ENCODE results near the gene CDKN2B.
A peak's percentile ranks its signal among the peaks of the same experiment; 100 is the strongest.
"Not testable (repeated sequence)": the region's sequence is repeated elsewhere in the genome, so short reads cannot be mapped to it uniquely, and the experiment has no call there.

CDKN2B gene

GRCh38 chr9:22008717-22009505 lies at the start of gene CDKN2B:
TSS of gene CDKN2B (minus strand) at chr9:22009305. CDS start at chr9:22008953, 352 bp downstream.
- peak; percentile 92 for DNase-seq

GRCh38 chr9:22057972-22058371 lies 48.9 kb upstream of the CDKN2B start:
- DNase-seq, result not testable (repeated sequence)

GRCh38 chr9:22056402-22056801 lies 47.3 kb upstream of the CDKN2B start:
- DNase-seq, result no peak

GRCh38 chr9:22055090-22055489 lies 46.0 kb upstream of the CDKN2B start:
- DNase-seq, result no peak

GRCh38 chr9:22054529-22054928 lies 45.4 kb upstream of the CDKN2B start:
- DNase-seq, result no peak

- DNase-seq, result no peak
These were observed 45.0 kb upstream of the CDKN2B start for GRCh38 chr9:22054076-22054475.

GRCh38 chr9:22053178-22053577 lies 44.1 kb upstream of the CDKN2B start:
- DNase-seq, result no peak

GRCh38 chr9:22052376-22052945 lies 43.4 kb upstream of the CDKN2B start:
- no peak for DNase-seq

GRCh38 chr9:22050924-22051323 lies 41.8 kb upstream of the CDKN2B start:
- DNase-seq, result no peak

- DNase-seq, result no peak
These were observed 40.3 kb upstream of the CDKN2B start for GRCh38 chr9:22049411-22049810.

GRCh38 chr9:22047596-22047995 lies 38.5 kb upstream of the CDKN2B start:
- DNase-seq, result no peak

- DNase-seq, result no peak
These were observed 37.3 kb upstream of the CDKN2B start for GRCh38 chr9:22046243-22046885.

GRCh38 chr9:22045423-22045822 lies 36.3 kb upstream of the CDKN2B start:
- no peak for DNase-seq

GRCh38 chr9:22044583-22044982 lies 35.5 kb upstream of the CDKN2B start:
- DNase-seq, result no peak

- DNase-seq, result no peak
These were observed 34.8 kb upstream of the CDKN2B start for GRCh38 chr9:22043928-22044327.

- no peak for DNase-seq
These were observed 32.7 kb upstream of the CDKN2B start for GRCh38 chr9:22041775-22042174.

GRCh38 chr9:22041344-22041743 lies 32.2 kb upstream of the CDKN2B start:
- no peak for DNase-seq

GRCh38 chr9:22040760-22041159 lies 31.7 kb upstream of the CDKN2B start:
- no peak for DNase-seq

- DNase-seq, result no peak
These were observed 30.2 kb upstream of the CDKN2B start for GRCh38 chr9:22039258-22039657.

- DNase-seq, result peak; percentile 11
These were observed 29.0 kb upstream of the CDKN2B start for GRCh38 chr9:22037954-22038690.

- DNase-seq, result no peak
These were observed 27.9 kb upstream of the CDKN2B start for GRCh38 chr9:22036866-22037626.

GRCh38 chr9:22035591-22036011 lies 26.5 kb upstream of the CDKN2B start:
- no peak for DNase-seq
